Measurements from ENCODE around the gene RFTN1.

DNA sequence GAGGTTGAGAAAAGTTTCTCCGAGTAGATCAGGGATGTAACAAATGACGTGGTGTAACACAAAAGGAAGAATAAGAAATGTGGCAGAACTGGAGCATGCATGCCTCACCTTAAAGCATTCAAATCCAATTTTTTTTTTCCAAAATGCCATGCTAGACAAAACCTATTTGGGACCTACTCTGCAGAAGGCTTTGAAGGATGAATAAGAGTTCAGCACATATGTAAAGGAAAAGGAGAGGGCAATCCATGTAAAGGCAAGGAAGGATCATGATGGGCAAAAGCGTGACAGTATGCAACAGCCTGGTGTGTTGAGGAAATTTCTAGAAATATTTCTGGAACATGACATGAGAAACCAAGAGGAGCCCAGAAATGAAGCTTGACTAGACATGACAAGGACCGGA lies 132.1 kb downstream of the RFTN1 start:
- TF ChIP-seq, protein P1, sequence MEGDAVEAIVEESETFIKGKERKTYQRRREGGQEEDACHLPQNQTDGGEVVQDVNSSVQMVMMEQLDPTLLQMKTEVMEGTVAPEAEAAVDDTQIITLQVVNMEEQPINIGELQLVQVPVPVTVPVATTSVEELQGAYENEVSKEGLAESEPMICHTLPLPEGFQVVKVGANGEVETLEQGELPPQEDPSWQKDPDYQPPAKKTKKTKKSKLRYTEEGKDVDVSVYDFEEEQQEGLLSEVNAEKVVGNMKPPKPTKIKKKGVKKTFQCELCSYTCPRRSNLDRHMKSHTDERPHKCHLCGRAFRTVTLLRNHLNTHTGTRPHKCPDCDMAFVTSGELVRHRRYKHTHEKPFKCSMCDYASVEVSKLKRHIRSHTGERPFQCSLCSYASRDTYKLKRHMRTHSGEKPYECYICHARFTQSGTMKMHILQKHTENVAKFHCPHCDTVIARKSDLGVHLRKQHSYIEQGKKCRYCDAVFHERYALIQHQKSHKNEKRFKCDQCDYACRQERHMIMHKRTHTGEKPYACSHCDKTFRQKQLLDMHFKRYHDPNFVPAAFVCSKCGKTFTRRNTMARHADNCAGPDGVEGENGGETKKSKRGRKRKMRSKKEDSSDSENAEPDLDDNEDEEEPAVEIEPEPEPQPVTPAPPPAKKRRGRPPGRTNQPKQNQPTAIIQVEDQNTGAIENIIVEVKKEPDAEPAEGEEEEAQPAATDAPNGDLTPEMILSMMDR (IDR thresholded peaks at IDR 0.05), result no peak
- TF ChIP-seq POLR2A (IDR thresholded peaks at IDR 0.05), result no peak
- no peak for TF ChIP-seq EP300 (IDR thresholded peaks at IDR 0.05)

Measured in ovary (tissue), 3 donors.